IMR-90 (cell line): ENCODE results near the gene DPF3.

ENCODE experiments used
- MAZ ChIP-seq: IDR thresholded peaks from 2 replicates; pipeline ENCODE4 v1.6.1; 2012; ENCODE audit warnings: low read depth, mild to moderate bottlenecking, low read length, improper control_type of control experiment, moderate library complexity, borderline replicate concordance
- POLR2A ChIP-seq: IDR thresholded peaks from 2 replicates; pipeline ENCODE4 v1.6.1; 2012; ENCODE audit warnings: mild to moderate bottlenecking, low read depth, low read length
- RAD21 ChIP-seq: IDR thresholded peaks from 2 replicates; pipeline ENCODE4 v1.6.1; 2012; ENCODE audit warnings: low read length, improper control_type of control experiment
- TF ChIP-seq, protein P1 (sequence below): conservative IDR thresholded peaks from 2 replicates; pipeline ENCODE4 v1.5.1; 2012; ENCODE audit warnings: mild to moderate bottlenecking, low read depth, low read length, improper control_type of control experiment
- TF ChIP-seq, protein P2 (sequence below): fragments of 150-350 bp; IDR thresholded peaks from 2 replicates; pipeline ENCODE4 v1.6.1; 2017; ENCODE audit warnings: mild to moderate bottlenecking, antibody characterized with exemption, low read length, low read depth

DNA sequence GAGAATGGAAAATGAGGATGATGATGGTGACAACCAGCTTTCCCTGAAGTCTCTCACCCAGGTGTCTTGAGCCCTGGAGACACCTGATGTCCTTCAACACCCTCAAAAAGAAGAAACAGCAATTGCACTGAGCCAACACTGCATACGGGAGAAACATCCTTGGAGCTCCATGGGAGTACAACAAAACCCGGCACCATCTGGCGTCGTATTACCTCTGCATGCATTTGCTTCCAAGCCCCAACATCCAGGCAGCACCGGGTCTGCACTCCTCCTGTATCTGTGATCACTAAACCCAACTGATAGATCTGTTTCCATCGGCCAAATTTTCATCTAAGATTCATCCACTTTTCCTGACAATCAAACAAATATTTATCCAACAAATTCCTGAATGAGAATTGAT lies 249.9 kb downstream of the DPF3 start:
- TF ChIP-seq, protein P1, sequence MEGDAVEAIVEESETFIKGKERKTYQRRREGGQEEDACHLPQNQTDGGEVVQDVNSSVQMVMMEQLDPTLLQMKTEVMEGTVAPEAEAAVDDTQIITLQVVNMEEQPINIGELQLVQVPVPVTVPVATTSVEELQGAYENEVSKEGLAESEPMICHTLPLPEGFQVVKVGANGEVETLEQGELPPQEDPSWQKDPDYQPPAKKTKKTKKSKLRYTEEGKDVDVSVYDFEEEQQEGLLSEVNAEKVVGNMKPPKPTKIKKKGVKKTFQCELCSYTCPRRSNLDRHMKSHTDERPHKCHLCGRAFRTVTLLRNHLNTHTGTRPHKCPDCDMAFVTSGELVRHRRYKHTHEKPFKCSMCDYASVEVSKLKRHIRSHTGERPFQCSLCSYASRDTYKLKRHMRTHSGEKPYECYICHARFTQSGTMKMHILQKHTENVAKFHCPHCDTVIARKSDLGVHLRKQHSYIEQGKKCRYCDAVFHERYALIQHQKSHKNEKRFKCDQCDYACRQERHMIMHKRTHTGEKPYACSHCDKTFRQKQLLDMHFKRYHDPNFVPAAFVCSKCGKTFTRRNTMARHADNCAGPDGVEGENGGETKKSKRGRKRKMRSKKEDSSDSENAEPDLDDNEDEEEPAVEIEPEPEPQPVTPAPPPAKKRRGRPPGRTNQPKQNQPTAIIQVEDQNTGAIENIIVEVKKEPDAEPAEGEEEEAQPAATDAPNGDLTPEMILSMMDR, result no peak
- TF ChIP-seq POLR2A (no peak), RAD21 (no peak), MAZ (no peak)
- TF ChIP-seq, protein P2, sequence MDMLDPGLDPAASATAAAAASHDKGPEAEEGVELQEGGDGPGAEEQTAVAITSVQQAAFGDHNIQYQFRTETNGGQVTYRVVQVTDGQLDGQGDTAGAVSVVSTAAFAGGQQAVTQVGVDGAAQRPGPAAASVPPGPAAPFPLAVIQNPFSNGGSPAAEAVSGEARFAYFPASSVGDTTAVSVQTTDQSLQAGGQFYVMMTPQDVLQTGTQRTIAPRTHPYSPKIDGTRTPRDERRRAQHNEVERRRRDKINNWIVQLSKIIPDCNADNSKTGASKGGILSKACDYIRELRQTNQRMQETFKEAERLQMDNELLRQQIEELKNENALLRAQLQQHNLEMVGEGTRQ, result no peak
